Raji (cell line): Measurements from ENCODE around the gene KRTAP10-5.

Experiments used
- POLR2A ChIP-seq: IDR thresholded peaks from 2 replicates; pipeline ENCODE4 v1.6.1; 2011; ENCODE audit warnings: low read depth, low read length, control low read depth; ENCODE audit not compliant: insufficient read depth

The KRTAP10-5 gene

GRCh38 chr21:44595524-44595923 is 15.1 kb upstream of the KRTAP10-5 start:
- TF ChIP-seq POLR2A, result no peak

GRCh38 chr21:44594406-44594916 is 14.1 kb upstream of the KRTAP10-5 start:
- no peak for TF ChIP-seq POLR2A

GRCh38 chr21:44593598-44594405 is 13.4 kb upstream of the KRTAP10-5 start:
- no peak for TF ChIP-seq POLR2A

GRCh38 chr21:44592446-44593311 is 12.3 kb upstream of the KRTAP10-5 start, which contains the start of gene KRTAP10-6:
KRTAP10-6 (minus strand) TSS chr21:44592505; CDS start chr21:44592484, 21 bp downstream.
- TF ChIP-seq POLR2A, result no peak

GRCh38 chr21:44590311-44590721 is 9.9 kb upstream of the KRTAP10-5 start:
- no peak for TF ChIP-seq POLR2A

GRCh38 chr21:44589586-44590305 is 9.3 kb upstream of the KRTAP10-5 start:
- TF ChIP-seq POLR2A, result no peak

- TF ChIP-seq POLR2A, result no peak
Measured at GRCh38 chr21:44589094-44589493, 8.7 kb upstream of the KRTAP10-5 start.

- TF ChIP-seq POLR2A, result no peak
Measured at GRCh38 chr21:44585892-44586291, 5.5 kb upstream of the KRTAP10-5 start.

- no peak for TF ChIP-seq POLR2A
Measured at GRCh38 chr21:44583800-44584147, 3.4 kb upstream of the KRTAP10-5 start.

- no peak for TF ChIP-seq POLR2A
Measured at GRCh38 chr21:44583089-44583799, 2.8 kb upstream of the KRTAP10-5 start.

GRCh38 chr21:44582055-44582454 is 1.7 kb upstream of the KRTAP10-5 start:
- TF ChIP-seq POLR2A, result no peak

GRCh38 chr21:44581158-44581557 is 754 bp upstream of the KRTAP10-5 start:
- TF ChIP-seq POLR2A, result no peak

- TF ChIP-seq POLR2A, result no peak
Measured at GRCh38 chr21:44579833-44580144, 615 bp downstream of the KRTAP10-5 start.

GRCh38 chr21:44579056-44579832 is 1.2 kb downstream of the KRTAP10-5 start:
- TF ChIP-seq POLR2A, result no peak
